H1 (cell line): ENCODE measurements around the gene SSTR5. TPM values are rescaled to one million over a fixed set of nuclear protein-coding genes. Genes with fewer than 3 reads are reported as not detected.

Experiments
- CHD2 ChIP-seq: IDR thresholded peaks from 2 replicates; pipeline ENCODE4 v1.6.1; 2012; ENCODE audit warnings: low read length, improper control_type of control experiment
- CHD7 ChIP-seq: fragments of 300-600 bp; sonication (generic); IDR thresholded peaks from 2 replicates; pipeline ENCODE4 v1.7.1; 2012; ENCODE audit warnings: low read length, moderate library complexity, mild to moderate bottlenecking, inconsistent platforms; ENCODE audit not compliant: insufficient replicate concordance
- GABPA ChIP-seq: IDR thresholded peaks from 2 replicates; pipeline ENCODE4 v1.6.1; 2011; ENCODE audit warnings: mild to moderate bottlenecking, low read length, moderate library complexity, borderline replicate concordance; ENCODE audit not compliant: insufficient read depth
- HDAC6 ChIP-seq: IDR thresholded peaks from one replicate; pipeline ENCODE4 v1.7.1; 2012; ENCODE audit warnings: low read depth, mild to moderate bottlenecking, inconsistent platforms, low read length, moderate library complexity
- MAFK ChIP-seq: IDR thresholded peaks from 2 replicates; pipeline ENCODE4 v1.6.1; 2012; ENCODE audit warnings: low read depth, mild to moderate bottlenecking, improper control_type of control experiment, low read length
- RFX5 ChIP-seq: IDR thresholded peaks from 2 replicates; pipeline ENCODE4 v1.6.1; 2011; ENCODE audit warnings: low read depth, low read length, improper control_type of control experiment, borderline replicate concordance
- SP4 ChIP-seq: IDR thresholded peaks from 2 replicates; pipeline ENCODE4 v1.6.1; 2012; ENCODE audit warnings: low read length, inconsistent platforms
- SUZ12 ChIP-seq: fragments of 200-600 bp; sonication (generic); IDR thresholded peaks from 2 replicates; pipeline ENCODE4 v1.6.1; 2012; ENCODE audit warnings: mild to moderate bottlenecking, inconsistent platforms, low read length, moderate library complexity, mixed read lengths
- TCF12 ChIP-seq: IDR thresholded peaks from 2 replicates; pipeline ENCODE4 v1.6.1; 2011; ENCODE audit warnings: low read depth, mild to moderate bottlenecking, low read length
- polyA plus RNA-seq, 7 experiments: library from polyadenylated mRNA; depleted of rRNA in 3 of 7; stranded (reverse) in 5 of 7; unstranded in 2 of 7; fragments of >200 nt in 5 of 7; fragments of 200-250 nt in 2 of 7; gene quantifications; 1 replicate in 5 of 7; 2 replicates in 1 of 7; 4 replicates in 1 of 7; pipeline versions ENCODE4 v1.2.1 to v1.2.3, GENCODE V29; 2011 to 2013; ENCODE audit warnings: missing spikeins in 2 of 7, mixed read lengths in 2 of 7
- total RNA-seq: library from RNA; stranded (reverse); fragmentation: NEBNext Ultra II Directional; extraction: Animal tissue kit (Norgen Biotek cat#: 25700); gene quantifications from 2 replicates; pipeline ENCODE4 v1.2.1, GENCODE V29; 2021

The SSTR5 gene
- total and polyA plus RNA-seq, 2 of the 8 experiments (the other 6 are each of a cell fraction or from before 2014, with no cell fraction given): 0.56 to 0.60 TPM

- TF ChIP-seq CHD7 (no peak), TCF12 (no peak), SUZ12 (no peak), RFX5 (no peak), GABPA (no peak), MAFK (no peak), HDAC6 (no peak), SP4 (no peak), CHD2 (no peak)
Measured at GRCh38 chr16:1108299-1109252, 36.0 kb downstream of the SSTR5 start (continued).
